Body of pancreas (tissue), 4 donors: ENCODE results near the gene NKAIN2. TPM values are rescaled to one million over a fixed set of nuclear protein-coding genes. Genes with fewer than 3 reads are reported as not detected.

ENCODE experiments used
- ATAC-seq: fragments of 150-250 bp; one replicate; pipeline ENCODE4 v1.9.1; 2016
- DNase-seq, 4 donors: peaks; one replicate each; pipeline ENCODE4 v3.0.0-alpha.2; 2019
- H3K27ac ChIP-seq, 4 donors: fragments of 200-600 bp; sonication (generic); 1 replicate in 3 of 4; 2 replicates in 1 of 4; pipeline versions ENCODE4 v1.5.1 to v1.6.1; 2016 to 2019; ENCODE audit warnings: mild to moderate bottlenecking in 1 of 4, mixed read lengths in 1 of 4, moderate library complexity in 1 of 4
- H3K27me3 ChIP-seq, 2 donors: fragments of 200-600 bp; sonication (generic); one replicate each; pipeline ENCODE4 v1.6.0; 2016; ENCODE audit warnings: mild to moderate bottlenecking in 1 of 2
- H3K36me3 ChIP-seq, 2 donors: fragments of 200-600 bp; sonication (generic); replicated peaks in 1 of 2; 2 replicates each; pipeline ENCODE4 v1.5.1; 2016; ENCODE audit warnings: low read depth in 2 of 2; ENCODE audit not compliant: insufficient read depth in 1 of 2
- H3K4me1 ChIP-seq: fragments of 200-600 bp; sonication (generic); one replicate; pipeline ENCODE4 v1.6.0; 2016
- H3K4me3 ChIP-seq, 2 donors: fragments of 200-600 bp; sonication (generic); 1 replicate in 1 of 2; 2 replicates in 1 of 2; pipeline ENCODE4 v1.5.1; 2016 to 2019
- H3K9me3 ChIP-seq, 3 donors: fragments of 200-600 bp; sonication (generic); 1 replicate in 2 of 3; 2 replicates in 1 of 3; pipeline ENCODE4 v1.5.1; 2016
- POLR2A ChIP-seq, 3 donors: fragments of 450-650 bp; IDR thresholded peaks; one replicate each; pipeline ENCODE4 v1.6.1; 2016; ENCODE audit warnings: antibody characterized with exemption in 3 of 3, mild to moderate bottlenecking in 2 of 3
- WGBS, 2 donors: methylation state at CpG; one replicate each; pipeline ENCODE4 v1.1.5; 2017; 5-methylcytosine and 5-hydroxymethylcytosine counted together
- intact Hi-C: fragments of 100-400 bp; cut with DNase I; formaldehyde crosslinking; loops from one replicate; pipeline ENCODE4 v1.15.1; 2023
- total RNA-seq, 2 donors: library from RNA; depleted of rRNA; stranded (reverse); fragments of >200 nt; gene quantifications; one replicate each; pipeline ENCODE4 v1.1.0, GENCODE V29; 2016
- TF ChIP-seq, protein P1 (sequence below), 7 experiments: fragments of 450-650 bp in 4 of 7; fragments of 200-600 bp in 3 of 7; sonication (generic) in 3 of 7; IDR thresholded peaks; one replicate each; pipeline ENCODE4 v1.5.1; 2016 to 2019; ENCODE audit warnings: antibody characterized with exemption in 7 of 7

Gene NKAIN2
- total RNA-seq, 2 donors from 2014 or later = not detected

DNA sequence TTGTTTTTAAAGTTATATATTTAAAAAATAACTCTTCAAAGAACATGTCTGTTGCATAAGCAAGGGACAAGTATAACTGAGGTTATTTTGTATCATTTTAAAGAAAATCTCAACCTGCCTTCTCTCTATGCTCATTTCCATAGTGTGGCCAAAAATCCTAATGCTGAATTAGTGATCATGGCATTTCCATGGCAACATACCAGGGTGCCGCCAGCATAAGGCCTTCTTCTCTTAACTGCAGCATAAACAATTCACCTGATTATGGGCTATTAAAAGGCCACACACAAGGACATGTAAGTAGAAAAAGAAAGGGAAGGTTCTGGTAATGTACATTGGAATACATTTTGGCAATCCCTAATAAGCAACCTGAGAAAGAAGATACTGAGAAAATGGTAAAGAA is 1063.5 kb downstream of the NKAIN2 start:
- H3K36me3 ChIP-seq = no peaks in the 10 kb centered on the region
- WGBS, 2 donors = 29 to 71% methylated on average over 1 of the region's 1 CpG
- no peak overlapping the region for H3K4me3 ChIP-seq
- H3K9me3 ChIP-seq = no peaks in the 10 kb centered on the region
- H3K27me3 ChIP-seq = no peaks in the 10 kb centered on the region
- H3K27ac ChIP-seq = no peak overlapping the region
- DNase-seq = no peak
- no peak for ATAC-seq
- TF ChIP-seq POLR2A (IDR thresholded peaks at IDR 0.05) = no peak
- TF ChIP-seq, protein P1, sequence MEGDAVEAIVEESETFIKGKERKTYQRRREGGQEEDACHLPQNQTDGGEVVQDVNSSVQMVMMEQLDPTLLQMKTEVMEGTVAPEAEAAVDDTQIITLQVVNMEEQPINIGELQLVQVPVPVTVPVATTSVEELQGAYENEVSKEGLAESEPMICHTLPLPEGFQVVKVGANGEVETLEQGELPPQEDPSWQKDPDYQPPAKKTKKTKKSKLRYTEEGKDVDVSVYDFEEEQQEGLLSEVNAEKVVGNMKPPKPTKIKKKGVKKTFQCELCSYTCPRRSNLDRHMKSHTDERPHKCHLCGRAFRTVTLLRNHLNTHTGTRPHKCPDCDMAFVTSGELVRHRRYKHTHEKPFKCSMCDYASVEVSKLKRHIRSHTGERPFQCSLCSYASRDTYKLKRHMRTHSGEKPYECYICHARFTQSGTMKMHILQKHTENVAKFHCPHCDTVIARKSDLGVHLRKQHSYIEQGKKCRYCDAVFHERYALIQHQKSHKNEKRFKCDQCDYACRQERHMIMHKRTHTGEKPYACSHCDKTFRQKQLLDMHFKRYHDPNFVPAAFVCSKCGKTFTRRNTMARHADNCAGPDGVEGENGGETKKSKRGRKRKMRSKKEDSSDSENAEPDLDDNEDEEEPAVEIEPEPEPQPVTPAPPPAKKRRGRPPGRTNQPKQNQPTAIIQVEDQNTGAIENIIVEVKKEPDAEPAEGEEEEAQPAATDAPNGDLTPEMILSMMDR (IDR thresholded peaks at IDR 0.05) = no peak
- H3K4me1 ChIP-seq = no peaks in the 10 kb centered on the region
- intact Hi-C loops = loop anchor here (5.0 kb wide), 1 partner anchor 245 kb away; no protein-coding TSS in a partner anchor

DNA sequence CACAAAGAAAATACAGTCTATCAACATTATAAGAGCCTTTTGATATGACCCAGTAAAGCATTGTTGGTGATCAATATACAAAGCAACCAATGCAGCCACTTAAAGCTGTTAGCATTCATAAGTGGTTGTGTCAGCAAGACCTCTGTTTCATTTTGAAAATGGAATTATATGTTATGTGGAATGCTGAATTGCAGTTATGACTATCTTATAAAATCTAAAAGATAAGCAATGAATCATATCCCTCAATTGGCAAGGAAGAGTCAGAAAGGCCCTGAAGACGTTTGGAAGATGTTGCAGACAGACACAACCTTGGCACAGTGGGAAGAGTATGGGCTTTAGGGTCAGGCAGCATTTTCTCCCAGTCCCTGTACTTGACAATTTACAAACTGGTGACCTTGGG is 1064.8 kb downstream of the NKAIN2 start:
- ATAC-seq (no peak), DNase-seq (no peak)
- no peak overlapping the region for H3K4me3 ChIP-seq
- H3K27me3 ChIP-seq = no peaks in the 10 kb centered on the region
- intact Hi-C loops = loop anchor here (5.0 kb wide), 1 partner anchor 244 kb away; no protein-coding TSS in a partner anchor
- no peaks in the 10 kb centered on the region for H3K4me1 ChIP-seq
- no peak overlapping the region for H3K27ac ChIP-seq
- no peaks in the 10 kb centered on the region for H3K9me3 ChIP-seq
- H3K36me3 ChIP-seq = no peaks in the 10 kb centered on the region
- 9 to 23% methylated on average over 1 of the region's 1 CpG for WGBS, 2 donors
- TF ChIP-seq, protein P1 (IDR thresholded peaks at IDR 0.05) = no peak
- no peak for TF ChIP-seq POLR2A (IDR thresholded peaks at IDR 0.05)

DNA sequence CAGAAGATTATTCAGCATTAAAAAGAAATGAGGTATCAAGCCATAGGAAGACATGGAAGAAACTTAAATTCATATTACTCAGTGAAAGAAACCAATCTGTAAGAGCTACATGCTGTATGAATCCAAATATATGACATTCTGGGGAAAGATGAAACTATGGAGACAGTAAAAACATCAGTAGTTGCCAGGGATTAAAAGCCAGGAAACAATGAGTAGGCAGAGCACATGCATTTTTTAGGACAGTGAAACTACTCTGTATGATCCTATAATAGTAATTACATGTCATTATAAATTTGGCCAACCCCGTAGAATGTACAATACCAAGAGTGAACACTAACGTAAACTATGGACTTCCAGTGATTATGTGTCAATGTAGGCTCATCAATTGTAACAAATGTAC is 1065.8 kb downstream of the NKAIN2 start:
- H3K4me3 ChIP-seq = no peak overlapping the region
- TF ChIP-seq, protein P1 (IDR thresholded peaks at IDR 0.05) = no peak
- TF ChIP-seq POLR2A (IDR thresholded peaks at IDR 0.05) = no peak
- H3K36me3 ChIP-seq = no peaks in the 10 kb centered on the region
- intact Hi-C loops = loop anchor here (5.0 kb wide), 1 partner anchor 243 kb away; no protein-coding TSS in a partner anchor
- no peaks in the 10 kb centered on the region for H3K9me3 ChIP-seq
- H3K4me1 ChIP-seq = no peaks in the 10 kb centered on the region
- WGBS, 2 donors = 53 to 76% methylated on average over 2 of the region's 2 CpGs
- H3K27me3 ChIP-seq = no peaks in the 10 kb centered on the region
- DNase-seq = no peak
- ATAC-seq = no peak
- H3K27ac ChIP-seq = no peak overlapping the region

DNA sequence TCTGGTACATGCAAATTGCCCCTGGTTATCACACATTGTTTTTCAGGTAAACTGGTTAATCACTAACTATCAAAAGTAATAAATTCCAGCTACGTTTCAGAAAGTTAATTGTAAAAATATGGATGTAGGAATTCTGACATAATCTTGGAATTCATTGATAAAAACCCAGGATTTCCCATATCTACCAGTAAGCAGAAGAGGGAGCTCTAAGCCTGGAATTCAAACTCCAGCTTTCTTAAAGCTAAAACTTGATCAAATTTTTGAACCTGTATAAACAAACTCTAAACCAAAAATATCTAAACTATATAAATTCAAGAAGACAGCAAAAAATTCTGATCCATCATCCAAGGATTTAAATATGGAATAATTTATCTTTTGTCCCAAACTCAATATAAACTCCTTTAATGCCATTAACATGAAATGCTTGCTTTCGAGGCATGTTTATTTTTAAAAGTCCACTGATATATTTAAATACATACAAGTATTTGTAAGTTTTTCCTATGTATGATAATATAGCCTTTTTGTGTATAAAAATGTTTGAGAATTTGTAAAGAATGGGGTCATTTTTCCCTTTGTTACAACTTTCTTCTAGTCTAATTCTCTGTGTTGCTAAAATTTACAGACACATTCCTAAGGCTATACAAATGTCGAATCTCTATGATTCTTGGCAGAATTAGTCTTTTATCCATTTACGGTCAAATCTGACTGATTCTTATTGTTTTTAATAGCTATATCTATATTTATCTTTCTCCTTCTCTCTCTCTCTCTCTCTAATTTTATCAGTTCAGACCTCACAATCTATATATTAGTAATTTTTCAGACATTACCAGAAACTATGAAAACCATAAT is 1067.2 kb downstream of the NKAIN2 start:
- no peak overlapping the region for H3K4me3 ChIP-seq
- DNase-seq (no peak), ATAC-seq (no peak)
- no peaks in the 10 kb centered on the region for H3K9me3 ChIP-seq
- no peaks in the 10 kb centered on the region for H3K36me3 ChIP-seq
- no peaks in the 10 kb centered on the region for H3K27me3 ChIP-seq
- no peak for TF ChIP-seq POLR2A (IDR thresholded peaks at IDR 0.05)
- TF ChIP-seq, protein P1 (IDR thresholded peaks at IDR 0.05) = peak; percentile 45 to 83 (median 79)
- WGBS, 2 donors = 18 to 36% methylated on average over 4 of the region's 4 CpGs
- intact Hi-C loops = no loop called here
- H3K4me1 ChIP-seq = no peaks in the 10 kb centered on the region
- H3K27ac ChIP-seq = no peak overlapping the region
